T47D (cell line): ENCODE measurements around the gene SLC14A1.

ENCODE experiments used
- DNase-seq, 2 experiments: peaks; one replicate each; pipeline versions ENCODE4 v3.0.0 to v3.0.0-alpha.2; 2011 to 2012; ENCODE audit warnings: low read depth in 1 of 2, low spot score in 1 of 2
- JUND ChIP-seq: IDR thresholded peaks from 2 replicates; pipeline ENCODE4 v1.6.1; 2012; ENCODE audit warnings: low read depth
- in situ Hi-C: cut with HindIII; loops from 2 replicates; pipeline ENCODE4 v1.10.0; 2016; ENCODE audit warnings: low sequenced_read_pairs, low pct_unique_long_range_greater_than_20kb

The SLC14A1 gene

DNA sequence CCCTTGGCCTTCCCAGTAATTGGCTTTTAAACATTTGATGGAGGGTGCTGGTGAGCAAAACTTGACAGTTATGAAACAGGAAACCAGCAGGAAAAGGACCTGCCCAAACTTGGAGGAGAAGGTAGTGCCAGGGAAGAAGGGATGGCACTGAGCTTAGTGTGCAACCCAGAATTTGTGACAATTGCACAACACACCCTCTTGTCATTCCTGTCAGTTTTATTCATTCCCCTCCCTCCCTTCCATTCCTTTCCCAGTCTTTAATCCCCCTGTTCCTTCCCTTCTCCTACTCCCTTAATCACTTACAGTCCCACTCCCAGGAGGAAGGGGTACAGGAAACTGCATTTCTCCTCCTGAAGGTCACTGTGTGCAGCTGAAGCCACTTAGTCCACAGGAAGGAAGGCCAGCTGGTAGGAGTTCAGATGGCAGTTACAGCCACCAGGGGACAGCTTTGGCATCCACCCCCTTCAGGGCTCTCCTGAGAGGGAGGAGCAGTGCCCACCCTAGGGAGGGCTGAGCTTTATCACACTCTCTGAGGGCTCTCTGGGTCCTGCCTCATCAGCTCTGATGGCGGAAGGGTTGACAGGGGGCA lies 77.5 kb downstream of the SLC14A1 start:
- in situ Hi-C loops = no loop called here
- no peak for TF ChIP-seq JUND
- DNase-seq = peak in 1 of 2 experiments; percentile 6
